Measurements from ENCODE around the gene MED13L.

The MED13L gene

DNA sequence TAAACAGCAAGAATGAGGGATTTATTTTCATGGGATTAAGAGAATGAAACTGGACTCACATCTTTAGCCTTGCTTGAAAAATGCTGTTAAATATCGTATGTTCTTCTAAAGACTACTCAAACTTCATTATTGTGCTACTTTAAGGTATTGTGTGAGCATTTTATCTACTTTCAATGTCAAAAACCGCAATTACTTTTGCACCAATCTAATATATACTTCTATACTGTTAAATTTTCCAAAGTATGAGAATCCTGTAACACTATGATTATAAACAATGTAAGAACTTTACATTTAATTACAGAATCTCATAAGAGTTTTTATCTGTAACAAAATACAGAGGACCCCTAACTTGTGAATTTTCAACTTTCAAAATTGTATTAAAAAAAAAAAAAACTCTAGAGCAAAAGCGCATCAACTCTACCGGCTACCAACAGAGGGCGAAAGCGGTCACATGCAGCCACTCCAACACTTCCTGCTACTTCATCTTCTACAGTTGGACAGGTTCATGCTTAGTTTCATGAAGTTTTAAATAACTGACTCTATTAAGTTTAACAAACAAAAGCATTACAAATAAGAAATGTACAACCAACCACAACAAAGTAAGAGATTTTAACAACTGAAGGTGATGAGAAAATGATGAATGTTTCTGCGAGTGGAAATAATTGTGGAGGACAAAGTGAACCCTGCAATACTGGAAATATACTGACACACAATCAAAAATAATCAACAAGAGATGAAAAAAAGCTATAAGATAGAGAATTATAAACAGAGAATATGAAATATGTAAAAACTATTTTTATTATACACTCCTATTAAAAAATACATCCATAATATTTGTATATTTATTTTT is 210.9 kb downstream of the MED13L start:
- in situ Hi-C loops (cut with MboI; ENCODE audit: low sequenced_read_pairs): no loop called here

GRCh38 chr12:116065606-116066005 is 211.9 kb downstream of the MED13L start:
- in situ Hi-C loops (cut with MboI; ENCODE audit: low sequenced_read_pairs): no loop called here

DNA sequence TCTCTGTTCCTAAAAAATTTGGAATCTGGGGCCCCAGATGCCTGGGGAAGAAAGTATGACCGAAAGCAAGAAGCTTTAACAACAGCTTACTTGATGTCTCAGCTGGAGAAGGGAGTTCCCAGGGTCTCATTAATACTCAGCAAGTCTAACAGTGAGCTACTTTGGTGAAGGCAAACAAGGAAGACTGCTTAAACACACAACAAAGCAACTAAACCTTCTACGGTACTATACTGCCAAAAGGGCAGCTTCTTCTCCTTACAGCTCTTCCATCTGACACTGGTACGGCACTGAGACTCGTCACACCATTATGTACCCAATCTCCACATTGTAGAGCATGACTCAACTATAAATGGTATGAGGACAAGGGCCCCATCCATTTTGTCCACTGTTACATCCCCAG is 213.0 kb downstream of the MED13L start:
- in situ Hi-C loops (cut with MboI; ENCODE audit: low sequenced_read_pairs): no loop called here

- in situ Hi-C loops (cut with MboI; ENCODE audit: low sequenced_read_pairs): no loop called here
Observed at GRCh38 chr12:116062698-116063097, 214.8 kb downstream of the MED13L start.

DNA sequence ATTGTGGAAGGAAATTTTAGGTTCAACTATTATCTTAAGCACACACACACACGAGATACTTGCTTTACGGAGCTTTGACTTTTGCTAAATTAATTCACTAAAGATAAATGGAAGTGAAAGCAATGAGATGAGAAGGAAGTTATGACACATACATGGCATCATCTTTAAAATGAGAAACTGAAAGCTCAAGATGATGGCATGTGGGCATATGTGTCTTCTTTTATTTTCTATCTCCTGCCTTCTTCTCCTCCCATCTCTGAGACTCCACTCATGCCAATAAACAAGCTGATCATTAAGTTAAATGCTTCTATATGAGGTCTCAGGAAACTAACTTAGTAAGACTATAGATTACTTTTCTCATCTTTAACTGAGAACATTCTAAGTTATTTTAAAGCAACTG is 216.7 kb downstream of the MED13L start:
- in situ Hi-C loops (cut with MboI; ENCODE audit: low sequenced_read_pairs): no loop called here

DNA sequence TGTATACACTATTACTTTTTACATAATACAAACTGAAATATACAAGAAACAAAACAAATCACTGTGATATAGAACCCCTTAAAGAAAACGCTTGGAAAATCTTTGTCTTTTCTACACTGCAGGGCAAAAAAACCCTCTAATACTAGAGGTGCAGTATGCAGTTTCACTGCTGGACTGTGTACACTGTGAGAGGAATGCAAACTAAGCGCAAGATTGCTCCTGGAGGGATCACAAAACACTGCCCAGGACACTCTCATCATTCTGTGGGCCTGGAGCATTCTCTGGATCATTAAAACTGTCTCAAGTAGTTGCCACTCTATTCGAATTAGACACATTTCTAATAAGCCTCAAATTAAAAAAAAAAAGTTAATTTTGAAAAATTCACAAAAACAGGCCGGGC is 217.6 kb downstream of the MED13L start:
- in situ Hi-C loops (cut with MboI; ENCODE audit: low sequenced_read_pairs): no loop called here

GRCh38 chr12:116058574-116058973 is 218.9 kb downstream of the MED13L start:
- in situ Hi-C loops (cut with MboI; ENCODE audit: low sequenced_read_pairs): no loop called here

DNA sequence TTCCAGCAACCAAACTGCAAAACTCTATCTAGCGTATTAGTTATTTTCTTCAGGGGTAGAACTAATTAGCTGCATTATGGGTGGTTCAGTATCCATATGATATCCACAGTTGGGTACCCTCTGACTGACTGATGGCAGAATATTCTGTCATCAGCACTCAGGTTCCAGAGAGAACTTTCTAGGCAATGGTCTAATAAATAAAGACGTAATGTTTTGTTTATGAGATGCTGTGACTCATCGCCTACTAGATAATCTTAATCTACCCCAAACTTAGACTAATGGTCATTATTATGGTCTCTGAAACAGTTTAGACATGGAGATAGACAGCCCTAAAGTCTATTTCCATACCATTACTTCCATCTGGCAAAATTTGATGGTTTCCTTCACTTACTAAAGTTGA is 220.1 kb downstream of the MED13L start:
- in situ Hi-C loops (cut with MboI; ENCODE audit: low sequenced_read_pairs): no loop called here

DNA sequence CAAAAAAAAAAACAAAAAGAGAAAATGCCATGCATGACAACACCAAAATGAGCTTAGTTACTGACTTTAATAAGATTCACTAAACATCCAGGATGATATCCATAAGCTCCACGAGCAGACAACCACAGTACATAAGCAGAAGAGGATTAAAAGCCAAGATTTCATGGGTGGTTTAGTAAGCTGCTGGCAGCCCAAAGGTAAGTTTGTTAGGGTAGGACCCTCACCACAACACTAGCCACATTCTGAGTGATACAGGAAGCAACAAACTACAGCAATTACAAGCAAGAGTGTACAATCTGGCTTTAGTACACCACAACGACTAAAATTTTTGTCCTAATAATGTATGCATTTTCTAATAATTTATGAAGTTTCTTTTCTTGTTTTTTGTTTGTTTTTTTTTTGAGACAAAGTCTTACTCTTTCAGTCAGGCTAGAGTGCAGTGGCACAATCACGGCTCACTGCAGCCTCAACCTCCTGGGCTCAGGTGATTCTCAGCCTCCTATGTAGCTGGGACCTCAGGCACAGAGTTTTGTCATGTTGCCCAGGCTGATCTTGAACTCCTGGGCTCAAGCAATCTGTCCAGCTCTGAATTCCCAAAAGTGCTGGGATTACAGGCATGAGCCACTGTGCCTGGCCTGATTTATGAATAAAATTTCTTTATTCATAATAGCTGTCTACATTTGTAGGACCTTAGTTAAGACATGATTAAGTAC is 221.4 kb downstream of the MED13L start:
- in situ Hi-C loops (cut with MboI; ENCODE audit: low sequenced_read_pairs): no loop called here

- in situ Hi-C loops (cut with MboI; ENCODE audit: low sequenced_read_pairs): no loop called here
Observed at GRCh38 chr12:116054280-116054679, 223.2 kb downstream of the MED13L start.

GRCh38 chr12:116053479-116054200 is 223.9 kb downstream of the MED13L start:
- in situ Hi-C loops (cut with MboI; ENCODE audit: low sequenced_read_pairs): no loop called here

DNA sequence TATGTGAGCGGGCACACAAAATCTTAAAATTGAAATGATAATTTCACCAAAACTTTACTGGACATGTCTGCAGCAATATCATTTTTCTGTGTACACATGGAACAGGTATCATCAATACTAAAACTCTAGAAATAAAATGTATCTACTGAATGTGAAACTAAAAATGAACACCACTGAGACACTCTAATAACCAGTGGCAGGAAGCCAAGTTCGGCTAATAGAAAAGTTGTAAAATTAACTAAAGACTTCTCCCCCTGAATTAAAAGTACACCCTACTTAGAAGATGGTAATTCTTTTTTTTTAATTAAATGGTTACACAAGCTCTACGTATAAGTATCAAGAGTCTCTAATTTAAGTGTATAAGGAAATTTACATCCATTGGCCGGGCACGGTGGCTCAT is 227.2 kb downstream of the MED13L start:
- in situ Hi-C loops (cut with MboI; ENCODE audit: low sequenced_read_pairs): no loop called here

GRCh38 chr12:116048879-116049278 is 228.6 kb downstream of the MED13L start:
- in situ Hi-C loops (cut with MboI; ENCODE audit: low sequenced_read_pairs): no loop called here

- in situ Hi-C loops (cut with MboI; ENCODE audit: low sequenced_read_pairs): no loop called here
Observed at GRCh38 chr12:116046039-116046438, 231.5 kb downstream of the MED13L start.

- in situ Hi-C loops (cut with MboI; ENCODE audit: low sequenced_read_pairs): no loop called here
Observed at GRCh38 chr12:116045150-116045549, 232.3 kb downstream of the MED13L start.

- in situ Hi-C loops (cut with MboI; ENCODE audit: low sequenced_read_pairs): no loop called here
Observed at GRCh38 chr12:116043659-116044535, 233.6 kb downstream of the MED13L start.

DNA sequence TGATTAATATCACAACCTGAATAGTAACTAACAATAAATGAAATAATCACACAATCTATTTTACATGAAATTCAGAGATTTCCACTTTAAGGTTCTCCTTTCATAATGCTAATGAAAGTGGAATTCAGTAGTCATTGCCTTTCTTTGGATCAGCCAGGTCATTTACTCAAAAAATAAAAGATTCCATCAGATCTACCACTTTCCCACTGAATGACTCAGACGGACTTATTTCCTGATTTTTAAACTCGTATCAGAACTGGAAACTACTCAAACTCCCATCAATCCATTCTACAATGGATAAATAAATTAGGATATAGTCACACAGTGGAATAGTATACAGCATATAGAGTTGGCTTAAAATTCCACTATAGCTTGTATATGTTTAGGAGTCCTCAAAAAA is 237.1 kb downstream of the MED13L start:
- in situ Hi-C loops (cut with MboI; ENCODE audit: low sequenced_read_pairs): no loop called here

DNA sequence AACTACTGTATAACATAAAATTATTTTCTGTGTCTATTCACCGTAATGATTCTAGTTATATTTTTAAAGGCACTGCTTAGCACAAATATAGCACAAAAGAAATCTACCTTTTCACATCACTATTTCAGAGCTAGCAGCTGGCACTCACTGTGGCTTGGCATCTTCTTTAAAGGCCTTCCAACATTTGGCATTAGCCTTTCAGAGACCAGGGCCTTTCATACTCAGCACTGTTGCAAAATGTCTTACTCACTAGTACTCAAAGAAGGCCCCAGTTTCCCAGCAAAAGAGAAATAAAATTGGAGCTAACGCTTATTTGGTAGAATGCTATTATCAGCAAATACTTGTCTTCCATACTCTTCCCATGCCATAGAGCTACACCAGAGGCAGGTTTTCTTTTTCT is 238.4 kb downstream of the MED13L start:
- in situ Hi-C loops (cut with MboI; ENCODE audit: low sequenced_read_pairs): no loop called here

DNA sequence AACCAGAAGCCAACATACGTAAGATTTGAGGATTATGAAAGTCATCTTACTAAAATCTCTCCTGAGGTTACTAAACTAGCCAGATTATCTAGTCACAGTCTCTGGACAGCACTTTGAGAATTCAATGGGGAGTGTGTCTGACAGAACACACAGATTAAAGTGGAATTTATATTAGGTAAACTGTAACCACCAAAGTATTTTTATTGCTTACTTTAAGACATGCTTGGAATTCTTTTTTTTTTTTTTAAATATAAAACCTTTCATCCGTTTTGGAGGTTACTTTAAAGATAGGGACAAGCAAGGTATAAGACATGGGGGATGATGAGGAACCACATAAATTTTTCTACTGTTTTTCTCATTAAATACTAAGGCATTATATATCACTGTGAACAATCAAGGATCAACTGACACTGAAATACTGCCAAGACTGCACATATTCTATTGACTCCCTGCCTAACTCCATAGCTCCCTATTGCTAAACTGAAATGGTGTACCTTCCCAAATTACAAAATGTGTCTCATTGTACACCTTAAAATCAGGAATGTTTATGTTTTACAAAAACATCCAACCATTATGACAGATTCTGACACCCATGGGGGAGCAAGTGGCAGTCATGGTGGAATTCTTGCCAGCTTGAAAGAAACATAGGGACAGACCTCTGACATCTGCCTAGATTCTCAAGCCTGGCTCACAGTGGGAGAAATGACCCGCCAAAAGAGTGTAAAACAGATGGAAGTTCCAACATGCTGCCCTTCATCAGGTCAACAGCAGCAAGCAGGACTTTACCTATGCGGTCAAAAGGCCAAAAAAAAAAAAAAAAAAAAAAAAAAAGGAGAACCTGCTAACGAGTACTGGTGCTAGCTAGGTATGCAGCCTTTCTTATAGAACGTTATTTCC is 239.3 kb downstream of the MED13L start:
- in situ Hi-C loops (cut with MboI; ENCODE audit: low sequenced_read_pairs): no loop called here

DNA sequence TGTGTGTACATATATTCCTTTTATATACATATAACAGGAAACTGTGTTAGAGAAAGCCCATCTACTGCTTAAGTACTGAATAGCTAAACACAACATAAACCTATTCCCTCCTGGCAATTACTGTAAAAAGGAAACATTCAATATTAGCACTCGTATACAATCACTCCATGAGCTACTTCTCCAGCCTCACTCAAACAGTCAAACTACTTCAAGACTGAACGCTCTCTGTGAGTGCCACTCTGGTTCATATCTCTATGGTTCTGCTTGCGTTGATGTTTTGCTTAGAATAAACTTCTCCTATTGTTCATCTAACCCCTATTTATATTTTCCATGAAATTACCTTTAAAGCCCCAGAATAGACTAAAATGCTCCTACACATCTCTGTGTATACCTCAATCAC is 243.7 kb downstream of the MED13L start:
- in situ Hi-C loops (cut with MboI; ENCODE audit: low sequenced_read_pairs): no loop called here
